ENCODE data around the gene JAK1. TPM values are rescaled to one million over a fixed set of nuclear protein-coding genes. Genes with fewer than 3 reads are reported as not detected.
"Not testable (repeated sequence)": the region's sequence is repeated elsewhere in the genome, so short reads cannot be mapped to it uniquely, and the experiment has no call there.

The JAK1 gene
- total RNA-seq, 1 donor from 2014 or later, result 37.5 TPM

- FAIRE-seq (no peak), DNase-seq (ENCODE audit: low spot score in 2 of 2) (no peak)
These were observed 40.8 kb downstream of the JAK1 start for GRCh38 chr1:64925594-64925993.

GRCh38 chr1:64923294-64923718 lies 43.0 kb downstream of the JAK1 start:
- FAIRE-seq (no peak), DNase-seq (ENCODE audit: low spot score in 2 of 2) (no peak)

- no peak for DNase-seq (ENCODE audit: low spot score in 2 of 2)
- FAIRE-seq, result no peak
These were observed 44.0 kb downstream of the JAK1 start for GRCh38 chr1:64922336-64922735.

DNA sequence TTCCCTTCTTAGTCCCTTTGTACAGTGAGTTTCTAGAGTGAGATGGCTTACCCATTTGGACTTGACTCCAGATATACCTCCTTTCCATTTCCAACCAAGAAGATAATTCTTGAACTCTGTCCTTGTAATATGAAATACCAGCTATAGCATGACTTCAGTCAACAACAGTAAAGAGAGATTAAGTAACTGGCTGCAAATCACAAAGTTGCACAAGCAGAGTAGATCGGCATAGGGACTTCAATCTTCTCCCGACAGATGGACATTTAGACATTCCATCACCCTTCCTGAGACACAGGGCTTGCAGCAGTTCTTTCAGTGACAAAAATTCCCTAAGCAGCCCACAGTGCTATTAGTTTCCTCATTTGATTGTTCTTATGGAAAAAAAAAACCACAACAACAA lies 44.6 kb downstream of the JAK1 start:
- DNase-seq (ENCODE audit: low spot score in 2 of 2) (no peak), FAIRE-seq (no peak)

- FAIRE-seq (no peak), DNase-seq (ENCODE audit: low spot score in 2 of 2) (no peak)
These were observed 45.3 kb downstream of the JAK1 start for GRCh38 chr1:64920941-64921589.

GRCh38 chr1:64919120-64919519 lies 47.2 kb downstream of the JAK1 start:
- DNase-seq (ENCODE audit: low spot score in 2 of 2); FAIRE-seq: not testable (repeated sequence)

DNA sequence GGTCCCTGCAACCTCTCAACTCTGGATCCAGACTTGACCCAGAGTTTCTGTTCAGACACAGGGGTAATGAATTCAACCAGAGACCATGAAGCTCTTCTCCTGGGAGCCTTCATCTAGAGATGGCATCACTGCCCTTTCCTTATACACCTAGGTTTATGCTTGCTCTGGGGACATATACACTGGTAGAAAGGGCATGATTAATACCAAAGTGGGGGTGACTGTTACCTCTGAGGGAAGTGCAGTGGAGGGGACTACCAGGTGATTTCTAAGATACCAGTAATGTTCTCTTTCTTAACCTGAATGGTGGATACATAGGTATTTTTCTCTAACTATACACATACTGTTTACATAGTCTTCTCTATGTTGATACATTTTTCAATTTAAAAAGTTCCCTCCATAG lies 48.4 kb downstream of the JAK1 start:
- FAIRE-seq (no peak), DNase-seq (ENCODE audit: low spot score in 2 of 2) (no peak)

- no peak for FAIRE-seq
- no peak for DNase-seq (ENCODE audit: low spot score in 2 of 2)
These were observed 49.0 kb downstream of the JAK1 start for GRCh38 chr1:64917328-64917861.

DNA sequence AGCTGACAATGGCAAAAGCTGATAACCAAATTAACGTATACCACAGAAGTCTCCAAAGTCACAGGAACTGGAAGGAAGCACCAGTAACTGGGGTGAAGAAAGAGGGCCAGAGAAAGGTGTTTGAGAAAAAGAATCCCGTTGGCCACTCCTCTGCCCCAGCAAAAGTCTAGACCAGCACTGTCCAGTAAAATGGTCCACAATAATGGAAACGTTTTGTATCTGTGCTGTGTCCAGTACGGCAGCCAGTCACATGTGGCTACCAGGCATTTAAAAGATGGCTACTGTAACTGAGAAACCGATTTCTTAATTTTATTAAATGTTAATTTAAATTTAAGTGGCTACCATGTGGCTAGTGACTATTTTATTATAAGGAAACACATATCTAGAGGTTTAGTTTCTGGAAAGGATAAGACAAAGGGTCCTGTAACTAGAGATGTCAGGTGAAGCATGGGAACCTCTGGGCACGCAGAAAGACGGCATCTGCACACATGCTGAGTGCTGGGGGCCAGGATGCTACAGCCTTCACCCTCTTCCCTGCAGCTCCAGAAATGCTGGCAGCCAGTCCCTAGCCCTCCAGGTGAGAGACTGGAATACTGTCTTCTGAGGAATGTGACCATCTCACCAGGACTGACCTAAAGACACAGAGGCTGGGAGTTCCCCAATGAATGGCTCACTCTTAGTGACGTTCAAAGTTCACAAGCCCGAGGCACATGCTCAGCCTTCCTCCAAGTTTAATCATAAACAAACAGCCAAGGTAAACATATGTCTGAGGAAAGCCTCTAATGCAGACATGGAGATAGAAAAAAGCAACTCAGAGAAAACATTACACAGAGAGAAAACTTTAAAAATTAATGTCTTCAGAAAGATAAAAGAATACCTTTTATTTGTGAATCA lies 50.7 kb downstream of the JAK1 start:
- FAIRE-seq (no peak), DNase-seq (ENCODE audit: low spot score in 2 of 2) (no peak)

GRCh38 chr1:64913361-64914015 lies 52.9 kb downstream of the JAK1 start:
- DNase-seq (ENCODE audit: low spot score in 2 of 2) (no peak), FAIRE-seq (no peak)

GRCh38 chr1:64912191-64912590 lies 54.2 kb downstream of the JAK1 start:
- no peak for DNase-seq (ENCODE audit: low spot score in 2 of 2)
- no peak for FAIRE-seq

DNA sequence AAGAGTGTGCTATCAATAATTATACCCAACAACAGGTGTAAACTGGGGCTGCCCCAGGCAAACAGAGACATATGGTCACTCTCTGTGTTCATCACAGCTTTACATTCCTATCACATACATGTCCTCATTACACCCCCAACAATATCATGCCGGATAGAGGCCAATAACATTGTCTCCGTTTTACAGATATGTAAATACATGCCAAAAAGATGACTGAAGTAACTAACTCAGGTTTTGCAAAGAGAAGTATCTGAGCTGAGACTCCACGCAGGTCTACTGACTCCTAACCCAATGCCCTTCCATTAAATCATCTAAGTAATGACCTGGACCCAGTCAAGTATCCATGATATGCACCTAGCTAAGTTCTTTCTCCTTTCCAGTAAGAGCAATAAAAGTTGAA lies 55.0 kb downstream of the JAK1 start:
- DNase-seq (ENCODE audit: low spot score in 2 of 2) (no peak), FAIRE-seq (no peak)

- DNase-seq (ENCODE audit: low spot score in 2 of 2) (no peak), FAIRE-seq (no peak)
These were observed 57.3 kb downstream of the JAK1 start for GRCh38 chr1:64909031-64909430.

- no peak for DNase-seq (ENCODE audit: low spot score in 2 of 2)
These were observed 57.8 kb downstream of the JAK1 start for GRCh38 chr1:64908575-64908974.

GRCh38 chr1:64906447-64906846 lies 59.9 kb downstream of the JAK1 start:
- FAIRE-seq (no peak), DNase-seq (ENCODE audit: low spot score in 2 of 2) (no peak)

More at GRCh38 chr1:64908575-64908974, 57.8 kb downstream of the JAK1 start:
- FAIRE-seq, result no peak

DNA sequence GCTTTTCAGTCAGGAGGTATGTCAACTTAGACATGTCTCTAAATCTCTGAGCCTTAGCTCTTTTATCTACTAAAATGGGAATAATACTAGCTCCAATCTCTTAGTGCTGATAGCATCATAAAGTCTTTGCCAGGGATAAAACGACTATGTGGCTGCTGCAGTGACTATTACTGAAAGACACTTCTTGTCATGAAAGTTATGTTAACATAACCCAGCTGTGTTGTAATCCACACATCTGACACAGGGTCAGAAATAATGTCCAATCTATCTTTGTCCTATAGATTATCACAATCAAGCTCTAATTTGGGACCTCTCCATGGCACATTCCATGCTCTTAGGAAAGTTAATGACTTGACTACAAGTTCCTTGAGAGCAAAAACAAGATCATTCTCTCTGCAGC lies 62.8 kb downstream of the JAK1 start:
- DNase-seq (ENCODE audit: low spot score in 2 of 2) (no peak), FAIRE-seq (no peak)

GRCh38 chr1:64901663-64902062 lies 64.7 kb downstream of the JAK1 start:
- no peak for DNase-seq (ENCODE audit: low spot score in 2 of 2)
- no peak for FAIRE-seq

DNA sequence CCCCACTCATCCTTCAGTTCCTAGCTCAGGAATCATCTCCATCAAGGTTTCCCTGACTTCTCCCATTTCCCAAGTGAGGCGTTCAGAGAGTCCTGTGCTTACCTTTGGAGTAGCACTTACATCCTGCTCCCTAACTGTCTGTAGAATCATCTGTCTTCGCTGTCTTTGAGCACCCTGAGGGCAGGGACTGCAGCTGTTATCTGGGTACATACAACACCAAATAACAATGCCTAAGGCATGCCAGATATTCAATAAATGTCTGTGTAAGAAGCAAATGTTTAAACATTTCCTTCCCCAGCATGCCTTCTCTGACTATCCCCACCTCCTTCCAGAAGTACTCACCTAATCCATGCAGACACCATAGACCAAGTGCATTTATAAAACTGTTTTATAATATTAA lies 65.4 kb downstream of the JAK1 start:
- FAIRE-seq (no peak), DNase-seq (ENCODE audit: low spot score in 2 of 2) (no peak)

GRCh38 chr1:64898107-64898861 lies 68.1 kb downstream of the JAK1 start:
- peak in 1 of 2 donors; percentile 61 for DNase-seq (ENCODE audit: low spot score in 2 of 2)
- no peak for FAIRE-seq

DNA sequence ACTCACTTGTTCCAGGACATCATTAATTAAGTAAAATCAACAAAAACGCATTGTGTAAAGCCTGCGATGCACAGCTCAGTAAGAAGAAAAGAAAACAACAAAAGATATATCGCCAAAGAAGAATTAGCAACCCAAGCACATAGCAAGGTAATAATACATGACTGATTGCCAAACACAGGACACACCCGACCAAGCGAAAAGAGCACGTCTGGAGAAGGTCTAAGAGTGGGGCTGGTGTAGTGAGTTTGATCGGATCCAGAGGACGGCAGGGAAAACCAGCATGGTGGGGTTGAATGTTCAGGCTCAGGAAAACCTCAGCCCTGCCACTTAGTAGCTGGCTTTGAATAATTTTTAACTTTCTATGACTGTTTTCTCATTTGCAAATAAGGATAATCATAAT lies 69.8 kb downstream of the JAK1 start:
- FAIRE-seq, result no peak

More for the DNA sequence above, 69.8 kb downstream of the JAK1 start:
- DNase-seq (ENCODE audit: low spot score in 2 of 2), result no peak
